NCI-H1417 treated with DMSO at 0.1 percent for 48 hours (cell line): ENCODE data around the gene KRTAP16-1.
A peak's percentile ranks its signal among the peaks of the same experiment; 100 is the strongest.

ENCODE experiments used
- DNase-seq: peaks from one replicate; lab custom pipeline; 2025; lab: John Stamatoyannopoulos, UW

Gene KRTAP16-1

GRCh38 chr17:41329279-41329948 is 20.3 kb upstream of the KRTAP16-1 start:
- no peak for DNase-seq

DNA sequence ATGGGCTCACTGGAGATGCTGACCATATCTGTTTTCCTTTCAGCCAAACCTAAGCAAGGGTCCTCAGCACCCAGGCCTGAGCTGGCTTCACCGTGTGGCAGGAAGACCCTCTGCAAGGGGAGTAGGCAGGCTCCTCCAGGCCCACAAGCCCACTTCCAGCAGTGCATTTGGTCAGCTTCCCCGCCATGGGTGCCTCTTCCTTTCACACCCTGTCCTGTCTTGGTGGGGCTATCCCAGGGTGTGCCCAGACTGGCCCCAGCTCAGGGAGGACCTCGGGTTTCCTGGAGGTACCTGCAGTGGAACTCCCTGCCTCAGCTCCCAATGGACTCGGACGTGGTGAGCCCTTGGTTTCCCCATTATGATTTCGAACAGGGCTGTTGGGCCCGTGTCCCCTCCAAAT is 19.1 kb upstream of the KRTAP16-1 start:
- no peak for DNase-seq

GRCh38 chr17:41327411-41328120 is 18.5 kb upstream of the KRTAP16-1 start:
- no peak for DNase-seq

GRCh38 chr17:41326173-41327145 is 17.4 kb upstream of the KRTAP16-1 start:
- DNase-seq = no peak

- no peak for DNase-seq
These were observed 16.5 kb upstream of the KRTAP16-1 start for GRCh38 chr17:41325611-41326010.

DNA sequence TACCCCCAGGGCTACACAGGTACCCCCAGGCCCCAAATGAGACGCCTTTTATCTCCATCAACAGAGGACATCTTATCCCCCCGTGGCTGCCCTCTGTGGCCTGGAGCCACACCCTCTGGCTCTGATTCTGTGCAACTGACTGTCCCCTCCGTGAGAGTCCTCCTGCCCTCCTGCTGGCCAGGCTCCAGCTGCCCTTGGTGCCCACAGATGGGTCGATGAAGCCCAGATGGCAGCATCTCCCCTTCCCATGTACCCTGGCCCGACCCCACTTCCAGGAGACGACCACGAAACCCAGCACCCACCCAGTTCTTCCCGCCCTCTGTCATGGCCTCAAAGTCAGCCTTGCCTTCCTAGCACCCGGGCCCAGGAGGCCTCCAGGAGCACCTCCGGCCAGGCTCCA is 16.0 kb upstream of the KRTAP16-1 start:
- DNase-seq = no peak

DNA sequence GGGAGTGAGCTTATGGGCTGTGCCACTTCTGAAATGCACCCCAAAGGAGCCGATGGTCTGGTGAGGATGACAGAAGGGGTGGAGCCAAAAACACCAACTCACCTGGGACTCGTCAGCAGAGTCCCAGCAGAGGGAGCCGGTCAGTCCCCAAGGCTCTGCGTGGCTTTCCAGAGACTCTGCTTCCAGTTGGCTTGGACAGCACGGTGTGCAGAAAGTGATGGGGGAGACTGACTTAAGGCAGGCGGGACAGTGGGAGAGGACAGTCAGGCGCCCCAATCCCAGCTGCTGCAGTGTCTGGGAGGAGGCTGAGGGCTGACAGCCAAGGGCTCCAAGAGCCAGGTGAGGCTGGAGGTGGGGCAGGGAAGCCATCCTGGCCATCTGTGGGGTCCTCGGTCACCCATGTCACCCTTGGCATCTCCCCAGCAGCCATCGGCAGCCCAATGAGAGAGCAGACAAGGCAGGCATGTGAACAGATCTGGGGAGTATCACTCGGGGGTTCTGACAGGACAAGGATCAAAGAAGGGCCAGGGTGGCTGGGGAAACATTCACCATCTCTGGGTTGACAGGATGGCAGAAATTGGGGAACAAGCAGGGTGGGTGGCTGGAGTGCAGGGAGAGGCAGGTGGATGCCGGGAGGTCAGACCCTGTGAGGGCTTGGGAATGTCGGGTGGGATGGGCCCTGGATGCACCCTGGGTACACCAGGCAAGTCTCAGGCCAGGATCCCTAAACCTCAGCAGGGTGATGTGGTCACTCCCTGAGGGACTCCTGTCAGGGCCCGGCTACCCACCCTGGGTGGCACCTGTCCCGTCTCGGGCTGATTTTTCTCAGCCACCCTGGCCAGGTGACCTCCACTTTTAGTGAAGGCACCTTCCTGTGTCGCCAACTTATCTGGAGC is 15.3 kb upstream of the KRTAP16-1 start:
- DNase-seq = no peak

- DNase-seq = no peak
These were observed 14.1 kb upstream of the KRTAP16-1 start for GRCh38 chr17:41322903-41323895.

DNA sequence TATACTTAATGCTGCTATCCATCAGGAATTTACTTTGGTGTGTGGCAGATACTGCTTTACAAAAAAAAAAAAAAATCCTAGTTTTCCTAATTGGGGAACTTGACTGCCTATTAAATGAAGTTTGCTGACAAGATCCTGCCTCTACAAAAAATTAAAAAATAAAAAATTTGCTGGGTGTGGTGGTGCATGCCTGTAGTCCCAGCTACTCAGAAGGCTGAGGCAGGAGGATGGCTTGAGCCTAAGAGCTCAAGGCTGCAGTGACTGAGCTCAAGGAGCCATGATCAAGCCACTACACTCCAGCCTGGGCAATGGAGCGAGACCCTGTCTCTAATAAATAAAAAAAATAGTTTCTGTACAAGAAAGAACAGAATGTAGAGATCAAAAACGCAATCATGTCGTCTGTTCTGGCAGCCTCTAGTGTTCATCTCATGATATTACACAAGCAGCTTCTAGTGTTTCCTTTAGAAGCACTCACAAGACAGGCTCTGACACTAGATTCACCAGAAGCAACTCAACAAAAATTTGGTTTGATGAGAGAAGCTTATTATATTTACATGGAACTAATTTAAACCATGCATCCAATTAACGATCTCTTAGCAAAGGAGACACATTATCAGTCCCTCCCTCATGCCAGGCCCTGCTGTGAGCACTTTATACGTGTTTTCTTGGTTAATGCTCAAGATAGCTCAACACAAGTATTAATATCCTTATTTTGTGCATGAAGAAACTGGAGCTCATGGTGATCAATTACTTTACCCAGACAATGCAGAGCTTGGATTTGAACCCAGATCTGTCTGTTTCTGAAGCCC is 13.2 kb upstream of the KRTAP16-1 start:
- peak; percentile 11 for DNase-seq

- no peak for DNase-seq
These were observed 9.1 kb upstream of the KRTAP16-1 start for GRCh38 chr17:41318231-41318630.

DNA sequence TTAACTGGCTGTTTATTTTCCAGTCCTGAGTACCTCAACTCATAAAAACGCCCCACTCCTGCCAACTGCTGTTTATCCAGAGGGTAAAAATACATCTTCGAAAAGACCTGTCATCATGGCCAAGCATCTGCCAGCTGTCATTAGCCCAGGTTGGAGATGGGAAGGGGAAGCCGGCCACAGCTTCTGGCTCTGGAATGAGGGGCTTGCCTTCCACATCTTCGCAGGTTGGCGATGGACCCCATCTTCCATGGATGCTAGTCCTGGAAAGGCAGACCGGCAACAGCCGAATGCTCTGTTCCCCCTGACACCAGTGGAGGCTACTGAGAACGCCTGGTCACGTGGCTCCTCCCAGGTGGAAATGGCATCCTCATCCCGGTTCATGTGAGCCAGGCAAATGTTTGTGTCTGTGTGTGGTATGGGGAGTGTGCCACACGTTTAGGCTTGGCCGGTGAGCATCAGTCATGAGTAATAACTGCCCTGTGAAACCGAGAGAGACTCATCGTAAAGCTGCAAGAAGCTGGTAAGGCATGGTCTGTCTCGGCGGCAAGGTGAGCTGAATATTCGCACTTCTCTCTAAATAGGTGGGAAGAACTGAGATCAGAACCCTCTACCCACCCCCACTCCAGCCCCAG is 6.8 kb upstream of the KRTAP16-1 start:
- DNase-seq = no peak

- no peak for DNase-seq
These were observed 6.2 kb upstream of the KRTAP16-1 start, which contains the start of gene KRTAP17-1 for GRCh38 chr17:41315204-41315794. KRTAP17-1 (minus strand) TSS chr17:41315710; CDS start chr17:41315650, 60 bp downstream.

- DNase-seq = no peak
These were observed 2.0 kb upstream of the KRTAP16-1 start for GRCh38 chr17:41311111-41311510.

- DNase-seq = no peak
These were observed 725 bp downstream of the KRTAP16-1 start for GRCh38 chr17:41308251-41308917.

DNA sequence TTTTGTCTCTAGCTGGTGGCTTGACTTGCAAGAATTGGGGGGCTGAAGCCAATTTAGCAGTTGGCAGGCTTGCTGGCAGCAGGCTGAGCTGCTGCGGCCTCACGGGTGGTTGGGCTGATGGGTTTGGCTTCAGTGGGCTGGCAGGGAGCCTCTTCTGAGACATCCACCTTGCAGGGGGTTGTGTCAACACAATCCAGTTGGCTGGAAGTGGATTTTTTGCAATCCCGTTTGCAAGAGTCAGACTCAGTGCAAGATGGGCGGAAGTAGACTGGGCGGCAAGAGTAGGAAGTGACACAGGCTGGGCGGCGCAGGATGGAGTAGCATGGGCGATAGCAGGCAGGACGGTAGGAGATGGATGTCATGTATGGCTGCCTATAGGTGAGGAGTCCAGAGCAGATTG is 1.5 kb downstream of the KRTAP16-1 start:
- DNase-seq = no peak

- DNase-seq = no peak
These were observed 5.0 kb downstream of the KRTAP16-1 start for GRCh38 chr17:41304091-41304490.

GRCh38 chr17:41302981-41303380 is 6.1 kb downstream of the KRTAP16-1 start:
- no peak for DNase-seq
